Motor neuron (in vitro differentiated cells): Measurements from ENCODE around the gene C10orf71. TPM values are rescaled to one million over a fixed set of nuclear protein-coding genes. Genes with fewer than 3 reads are reported as not detected.

ENCODE experiments used
- ATAC-seq, 8 experiments: fragments of 200-7000 bp; cut with Tn5 transposase; replicated peaks in 6 of 8; 2 replicates each; pipeline ENCODE4 v1.8.0; 2021; ENCODE audit warnings: mild to moderate bottlenecking in 8 of 8, moderate library complexity in 8 of 8
- H3K27ac ChIP-seq, 2 donors: fragments of 250-450 bp; sonication (Bioruptor Pico); 2 replicates each; pipeline ENCODE4 v1.9.0; 2021; ENCODE audit warnings: antibody characterized with exemption in 2 of 2, mild to moderate bottlenecking in 2 of 2, moderate library complexity in 1 of 2
- H3K4me1 ChIP-seq, 2 donors: fragments of 250-450 bp; sonication (Bioruptor Pico); replicated peaks in 1 of 2; 2 replicates each; pipeline ENCODE4 v1.6.1; 2021; ENCODE audit warnings: antibody characterized with exemption in 2 of 2, mild to moderate bottlenecking in 2 of 2, moderate library complexity in 1 of 2
- H3K4me3 ChIP-seq, 5 donors: fragments of 250-450 bp; sonication (Bioruptor Pico); 2 replicates each; pipeline ENCODE4 v1.9.0; 2021; ENCODE audit warnings: antibody characterized with exemption in 5 of 5, mild to moderate bottlenecking in 5 of 5, moderate library complexity in 4 of 5
- WGBS, 10 experiments: fragments of 450-650 bp; shearing (Covaris generic); methylation state at CpG; one replicate each; pipeline ENCODE4 v1.0.0; 2022; 5-methylcytosine and 5-hydroxymethylcytosine counted together
- in situ Hi-C, 9 experiments: fragments of 400-800 bp; cut with MboI; loops; one replicate each; pipeline ENCODE4 v1.15.0; 2021; ENCODE audit warnings: low sequenced_read_pairs in 9 of 9, low pct_unique_long_range_greater_than_20kb in 2 of 9; ENCODE audit not compliant: unreplicated experiment in 9 of 9
- total RNA-seq, 8 experiments: library from RNA; unstranded; fragments of 300-600 nt; gene quantifications; 2 replicates each; pipeline versions ENCODE4 v1.2.3 to v1.2.4, GENCODE V29; 2022

C10orf71 gene
- total RNA-seq, 8 experiments from 2014 or later: 0.04 to 1.6 (median 0.22) TPM; not detected in 2

DNA sequence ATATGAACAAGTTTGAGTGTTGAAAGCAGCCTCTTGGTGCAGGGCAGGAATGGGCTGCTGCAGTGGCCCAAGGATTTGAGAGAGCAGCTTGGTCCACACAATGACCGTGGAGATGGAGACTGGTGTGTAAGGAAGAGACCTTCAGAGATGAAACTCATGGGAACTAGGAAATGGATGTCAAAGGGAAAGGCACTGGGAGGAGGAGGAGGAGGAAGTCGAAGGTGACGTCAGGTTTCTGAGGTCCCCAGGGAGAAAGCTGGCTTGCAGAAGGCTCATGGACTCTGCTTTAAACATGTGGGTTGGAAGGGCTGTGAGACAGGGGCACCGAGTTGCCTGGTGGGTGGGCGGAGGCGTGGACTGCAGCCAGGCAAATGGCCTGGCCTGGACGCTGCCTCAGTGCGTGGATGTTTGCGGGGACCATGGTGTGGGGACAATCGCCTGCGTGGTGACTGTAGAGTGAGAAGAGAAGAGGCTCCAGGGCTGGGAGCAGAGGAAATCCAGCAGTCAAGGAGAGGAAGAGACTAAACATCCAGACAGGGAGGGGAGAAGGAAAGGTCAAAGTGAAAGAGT, 14.6 kb downstream of the C10orf71 start:
- no peaks in the 10 kb centered on the region for H3K4me1 ChIP-seq
- no peak overlapping the region for H3K27ac ChIP-seq
- ATAC-seq: no peak
- WGBS, 10 experiments: 46 to 93% (median 74%) methylated on average over 2 to 8 of the region's 11 CpGs; no CpG with 5 or more reads in 1 of the 10 experiments
- no peak overlapping the region for H3K4me3 ChIP-seq
- in situ Hi-C loops: no loop called here

DNA sequence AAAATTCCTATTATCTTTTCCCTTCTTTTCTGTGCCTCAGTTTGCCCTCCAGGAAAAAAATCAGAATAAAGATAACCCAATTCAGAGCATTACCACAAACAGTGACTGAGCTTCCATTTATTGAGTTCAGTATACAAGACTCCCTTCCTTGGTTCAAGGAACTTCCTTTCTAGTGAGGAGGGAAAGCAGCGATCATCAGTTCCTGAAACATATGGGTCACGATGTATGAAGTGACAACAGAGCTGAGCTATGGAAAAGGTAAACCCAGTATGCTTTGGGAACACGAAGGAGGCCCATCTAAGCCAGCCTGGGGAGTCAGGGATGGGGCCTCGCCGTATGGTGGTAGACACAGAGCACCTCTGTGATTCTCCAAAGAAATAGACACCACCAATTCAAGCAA, 15.8 kb downstream of the C10orf71 start:
- H3K4me3 ChIP-seq: no peak overlapping the region
- no peak for ATAC-seq
- H3K4me1 ChIP-seq: no peaks in the 10 kb centered on the region
- WGBS, 10 experiments: 46 to 90% (median 72%) methylated on average over 2 to 5 of the region's 5 CpGs; no CpG with 5 or more reads in 2 of the 10 experiments
- no peak overlapping the region for H3K27ac ChIP-seq
- in situ Hi-C loops: no loop called here

DNA sequence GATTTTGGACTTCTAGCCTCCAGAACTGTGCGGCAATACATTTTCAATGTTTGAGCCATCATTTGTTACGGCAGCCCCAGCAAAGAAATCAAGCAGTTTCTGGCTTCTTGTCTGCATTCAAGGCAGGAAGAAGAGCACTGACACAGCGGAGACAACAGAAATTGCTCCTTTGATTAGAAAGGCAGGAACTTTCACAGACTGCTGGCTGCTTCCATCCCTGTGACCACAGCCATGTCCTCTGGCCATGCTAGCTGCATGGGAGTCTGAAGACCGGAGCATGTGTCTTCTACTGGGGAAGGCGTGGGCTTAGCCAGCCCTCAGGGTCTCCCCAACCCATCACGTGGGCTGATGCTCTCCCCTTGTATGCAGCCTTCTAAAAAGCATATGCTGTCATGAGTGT, 19.1 kb downstream of the C10orf71 start:
- 33 to 100% (median 86%) methylated on average over 1 to 4 of the region's 6 CpGs; no CpG with 5 or more reads in 5 of the 10 experiments for WGBS, 10 experiments
- no peak for ATAC-seq
- H3K4me1 ChIP-seq: no peaks in the 10 kb centered on the region
- in situ Hi-C loops: no loop called here
- no peak overlapping the region for H3K4me3 ChIP-seq
- H3K27ac ChIP-seq: no peak overlapping the region

- in situ Hi-C loops: no loop called here
- Histone ChIP-seq H3K27ac (no peak overlapping the region), H3K4me1 (no peaks in the 10 kb centered on the region), H3K4me3 (no peak overlapping the region)
- ATAC-seq: peak in 2 of 8 experiments; percentile 53 to 68
Observed at GRCh38 chr10:49318755-49319154, 19.8 kb downstream of the C10orf71 start.

DNA sequence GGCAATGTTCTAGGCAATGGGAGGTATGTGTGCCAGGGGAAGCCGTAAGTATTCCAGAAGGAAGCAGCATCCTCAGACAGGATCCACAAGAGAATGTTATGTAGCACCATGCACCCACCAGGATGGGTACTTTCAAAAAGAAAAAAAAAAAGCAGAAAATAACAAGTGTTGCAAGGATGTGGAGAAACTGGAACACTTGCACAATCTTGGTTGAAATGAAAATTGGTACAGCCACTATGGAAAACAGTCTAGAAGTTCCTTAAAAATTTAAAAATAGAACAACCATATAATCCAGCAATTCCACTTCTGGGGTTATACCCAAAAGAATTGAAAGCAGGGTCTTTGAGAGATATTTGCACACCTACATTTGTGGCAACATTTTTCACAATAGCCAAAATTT, 20.2 kb downstream of the C10orf71 start:
- in situ Hi-C loops: no loop called here
- WGBS, 10 experiments: 22 to 100% (median 80%) methylated on average over 1 of the region's 1 CpG; no CpG with 5 or more reads in 7 of the 10 experiments
- ATAC-seq: no peak

DNA sequence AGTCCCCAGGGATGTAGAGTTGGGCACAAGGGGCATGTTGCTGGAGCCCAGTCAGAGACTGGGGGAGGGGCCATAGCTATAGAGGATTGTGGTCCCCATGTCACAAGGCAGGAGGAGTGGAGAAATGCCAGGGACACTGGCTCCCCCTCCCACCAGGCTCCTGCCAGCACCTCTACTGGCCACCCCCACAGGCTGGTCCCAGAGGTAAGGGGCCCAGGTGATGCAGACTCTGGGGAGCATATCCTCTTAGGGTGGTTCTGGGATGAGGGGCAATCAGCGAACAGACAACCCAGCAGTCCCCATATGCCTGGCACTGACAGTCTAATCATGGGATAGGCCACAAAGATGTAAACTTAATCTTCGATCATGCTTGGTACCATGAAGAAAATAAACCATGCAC, 21.2 kb downstream of the C10orf71 start:
- WGBS, 10 experiments: 0 to 94% (median 83%) methylated on average over 1 to 2 of the region's 2 CpGs; no CpG with 5 or more reads in 7 of the 10 experiments

More for the DNA sequence above, 20.2 kb downstream of the C10orf71 start:
- Histone ChIP-seq H3K27ac (no peak overlapping the region), H3K4me1 (no peaks in the 10 kb centered on the region), H3K4me3 (no peak overlapping the region)

GRCh38 chr10:49321021-49321420, 22.1 kb downstream of the C10orf71 start:
- no peak overlapping the region for H3K27ac ChIP-seq
- in situ Hi-C loops: no loop called here
- no peaks in the 10 kb centered on the region for H3K4me1 ChIP-seq
- 20 to 100% (median 39%) methylated on average over 1 to 3 of the region's 3 CpGs; no CpG with 5 or more reads in 1 of the 10 experiments for WGBS, 10 experiments
- H3K4me3 ChIP-seq: no peak overlapping the region
- ATAC-seq: no peak

More for the DNA sequence above, 21.2 kb downstream of the C10orf71 start:
- Histone ChIP-seq H3K27ac (no peak overlapping the region), H3K4me3 (no peak overlapping the region), H3K4me1 (no peaks in the 10 kb centered on the region)
- ATAC-seq: no peak
- in situ Hi-C loops: no loop called here

GRCh38 chr10:49322371-49323170, 23.6 kb downstream of the C10orf71 start:
- ATAC-seq: no peak
- WGBS, 10 experiments: 48 to 100% (median 82%) methylated on average over 1 to 12 of the region's 26 CpGs
- in situ Hi-C loops: no loop called here
- Histone ChIP-seq H3K27ac (no peak overlapping the region), H3K4me1 (no peaks in the 10 kb centered on the region), H3K4me3 (no peak overlapping the region)

GRCh38 chr10:49323171-49323895, 24.4 kb downstream of the C10orf71 start:
- H3K27ac ChIP-seq: no peak overlapping the region
- no peak for ATAC-seq
- H3K4me3 ChIP-seq: no peak overlapping the region
- no peaks in the 10 kb centered on the region for H3K4me1 ChIP-seq
- WGBS, 10 experiments: 36 to 80% (median 52%) methylated on average over 1 to 5 of the region's 7 CpGs; no CpG with 5 or more reads in 6 of the 10 experiments
- in situ Hi-C loops: no loop called here

GRCh38 chr10:49323896-49324270, 24.9 kb downstream of the C10orf71 start:
- in situ Hi-C loops: no loop called here
- H3K4me1 ChIP-seq: no peaks in the 10 kb centered on the region
- H3K4me3 ChIP-seq: no peak overlapping the region
- H3K27ac ChIP-seq: no peak overlapping the region
- 37 to 87% (median 72%) methylated on average over 1 to 7 of the region's 9 CpGs; no CpG with 5 or more reads in 3 of the 10 experiments for WGBS, 10 experiments
- no peak for ATAC-seq

DNA sequence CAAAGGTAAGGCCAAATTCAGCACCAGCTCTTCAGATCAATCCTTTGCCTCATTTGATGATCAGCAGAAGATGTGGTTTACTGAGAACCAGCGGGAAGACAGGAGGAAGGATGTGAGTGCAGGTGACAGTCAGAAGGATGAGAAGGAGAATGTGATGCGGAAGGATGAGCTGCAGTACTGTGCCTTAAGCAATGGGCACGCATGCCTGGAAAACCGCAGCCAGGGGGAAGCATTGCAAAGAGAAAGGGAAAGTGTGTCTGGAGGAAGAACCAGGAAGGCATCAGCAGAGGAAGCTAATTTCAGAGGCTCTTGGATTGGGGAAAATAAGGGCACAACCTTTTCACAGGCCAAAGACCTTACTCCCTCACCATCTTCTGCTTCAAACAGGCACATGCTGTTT, 25.7 kb downstream of the C10orf71 start:
- peak in 1 of 8 experiments; percentile 25 for ATAC-seq
- Histone ChIP-seq H3K4me1 (no peaks in the 10 kb centered on the region), H3K4me3 (no peak overlapping the region), H3K27ac (no peak overlapping the region)
- in situ Hi-C loops: no loop called here
- WGBS, 10 experiments: 41 to 71% (median 56%) methylated on average over 1 to 4 of the region's 4 CpGs; no CpG with 5 or more reads in 3 of the 10 experiments

DNA sequence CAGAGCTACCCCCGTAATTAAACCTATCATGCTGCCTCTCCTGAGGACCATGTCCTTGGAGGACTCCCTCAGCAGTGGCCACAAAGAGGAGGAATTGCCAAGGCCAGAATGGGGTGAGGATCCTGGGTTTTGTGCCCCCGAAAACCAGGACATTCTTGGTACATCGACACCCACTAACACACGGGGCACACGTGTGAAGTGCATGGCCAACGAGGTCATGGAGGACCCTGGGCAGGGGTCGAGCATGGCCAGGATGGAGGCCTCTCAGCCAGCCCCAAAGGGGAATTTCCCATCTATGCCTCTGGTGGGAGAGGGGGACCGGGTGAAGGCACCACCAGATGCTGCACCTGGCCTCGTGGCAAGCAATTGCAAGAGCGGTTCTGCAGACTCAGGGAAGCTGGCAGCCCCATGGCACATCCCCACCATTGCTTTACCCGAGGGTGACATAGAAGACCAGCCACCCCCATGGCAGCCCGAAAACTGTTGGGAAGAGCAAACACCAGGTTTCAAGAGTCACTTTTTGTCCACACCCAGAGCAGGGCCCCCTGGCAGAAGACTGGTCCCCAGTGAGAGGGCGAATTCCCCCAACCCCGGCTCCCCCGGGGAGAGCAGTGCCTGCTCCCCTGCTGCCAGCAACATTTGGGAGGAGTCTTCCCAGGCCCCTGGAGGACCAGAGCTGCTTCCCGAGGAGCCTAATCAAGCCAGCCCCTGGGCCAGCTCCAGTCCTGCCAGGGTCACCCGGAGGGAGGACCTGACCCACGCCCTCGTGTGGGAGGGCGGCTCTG, 26.4 kb downstream of the C10orf71 start:
- Histone ChIP-seq H3K4me1 (no peaks in the 10 kb centered on the region), H3K27ac (no peak overlapping the region), H3K4me3 (no peak overlapping the region)
- WGBS, 10 experiments: 0 to 100% (median 60%) methylated on average over 1 to 5 of the region's 20 CpGs; no CpG with 5 or more reads in 3 of the 10 experiments
- in situ Hi-C loops: no loop called here
- ATAC-seq: no peak
